Lower leg skin (tissue), 4 donors: ENCODE measurements around the gene NAMPT. TPM values are rescaled to one million over a fixed set of nuclear protein-coding genes. Genes with fewer than 3 reads are reported as not detected.
"Not testable (repeated sequence)": the region's sequence is repeated elsewhere in the genome, so short reads cannot be mapped to it uniquely, and the experiment has no call there.

Source experiments
- DNase-seq, 2 donors: peaks; one replicate each; pipeline ENCODE4 v3.0.0-alpha.2; 2019; ENCODE audit warnings: low spot score in 2 of 2
- H3K4me3 ChIP-seq: fragments of 200-600 bp; sonication (generic); 2 replicates; pipeline ENCODE4 v1.5.1; 2017; ENCODE audit warnings: mild to moderate bottlenecking, low read depth; ENCODE audit not compliant: poor library complexity, severe bottlenecking
- CTCF ChIP-seq, 3 donors: fragments of 450-650 bp; IDR thresholded peaks; one replicate each; pipeline ENCODE4 v1.5.1; 2016; ENCODE audit warnings: antibody characterized with exemption in 3 of 3, mild to moderate bottlenecking in 3 of 3, moderate library complexity in 2 of 3
- POLR2A ChIP-seq, 2 donors: fragments of 450-650 bp; IDR thresholded peaks; one replicate each; pipeline ENCODE4 v1.6.1; 2016 to 2017; ENCODE audit warnings: antibody characterized with exemption in 2 of 2, mild to moderate bottlenecking in 1 of 2, moderate library complexity in 1 of 2
- WGBS, 2 donors: methylation state at CpG; one replicate each; pipeline ENCODE4 v1.1.5; 2018; 5-methylcytosine and 5-hydroxymethylcytosine counted together
- intact Hi-C: fragments of 100-400 bp; cut with DNase I; formaldehyde crosslinking; loops from one replicate; pipeline ENCODE4 v1.15.0; 2023; ENCODE audit warnings: low total_unique reads
- total RNA-seq, 4 donors: library from RNA; depleted of rRNA; stranded (reverse); fragments of >200 nt; gene quantifications; one replicate each; pipeline ENCODE4 v1.1.0, GENCODE V29; 2016

Gene NAMPT
- total RNA-seq, 4 donors from 2014 or later = 94.9 to 170 (median 114) TPM

GRCh38 chr7:106327538-106328481, 43.0 kb upstream of the NAMPT start:
- WGBS, 2 donors = 75 to 77% methylated on average over 11 of the region's 11 CpGs
- H3K4me3 ChIP-seq = no peak overlapping the region
- TF ChIP-seq POLR2A (IDR thresholded peaks at IDR 0.05) = no peak
- TF ChIP-seq CTCF (IDR thresholded peaks at IDR 0.05) = no peak
- intact Hi-C loops = no loop called here
- DNase-seq = no peak

GRCh38 chr7:106326594-106327537, 42.1 kb upstream of the NAMPT start:
- no peak overlapping the region for H3K4me3 ChIP-seq
- DNase-seq = no peak
- intact Hi-C loops = no loop called here
- 70 to 72% methylated on average over 7 of the region's 7 CpGs for WGBS, 2 donors
- no peak for TF ChIP-seq POLR2A (IDR thresholded peaks at IDR 0.05)
- TF ChIP-seq CTCF (IDR thresholded peaks at IDR 0.05) = no peak

GRCh38 chr7:106324509-106324908, 39.7 kb upstream of the NAMPT start:
- 100% methylated on average over 2 of the region's 2 CpGs for WGBS, 2 donors
- H3K4me3 ChIP-seq, intact Hi-C loops, DNase-seq: not testable (repeated sequence)

- H3K4me3 ChIP-seq, intact Hi-C loops, DNase-seq: not testable (repeated sequence)
- 85% methylated on average over 9 of the region's 9 CpGs for WGBS, 2 donors
These were observed 35.5 kb upstream of the NAMPT start for GRCh38 chr7:106320254-106320770.

GRCh38 chr7:106318482-106318881, 33.7 kb upstream of the NAMPT start:
- no peak for TF ChIP-seq POLR2A (IDR thresholded peaks at IDR 0.05)
- no peak for TF ChIP-seq CTCF (IDR thresholded peaks at IDR 0.05)
- no peak overlapping the region for H3K4me3 ChIP-seq
- intact Hi-C loops = no loop called here
- DNase-seq = no peak
- WGBS, 2 donors = 75 to 80% methylated on average over 2 of the region's 2 CpGs

- WGBS, 2 donors = 83 to 85% methylated on average over 5 of the region's 5 CpGs
- no peak for DNase-seq
- TF ChIP-seq POLR2A (IDR thresholded peaks at IDR 0.05) (no peak), CTCF (IDR thresholded peaks at IDR 0.05) (no peak)
- intact Hi-C loops = no loop called here
- H3K4me3 ChIP-seq = no peak overlapping the region
These were observed 33.2 kb upstream of the NAMPT start for GRCh38 chr7:106317971-106318370.
